NCI-H1930 (cell line): ENCODE data around the gene RASL12.
"Not testable (repeated sequence)": the region's sequence is repeated elsewhere in the genome, so short reads cannot be mapped to it uniquely, and the experiment has no call there.

Experiments used
- DNase-seq, 2 experiments: peaks; one replicate each; lab custom pipeline; 2025; lab: John Stamatoyannopoulos, UW

RASL12 gene

DNA sequence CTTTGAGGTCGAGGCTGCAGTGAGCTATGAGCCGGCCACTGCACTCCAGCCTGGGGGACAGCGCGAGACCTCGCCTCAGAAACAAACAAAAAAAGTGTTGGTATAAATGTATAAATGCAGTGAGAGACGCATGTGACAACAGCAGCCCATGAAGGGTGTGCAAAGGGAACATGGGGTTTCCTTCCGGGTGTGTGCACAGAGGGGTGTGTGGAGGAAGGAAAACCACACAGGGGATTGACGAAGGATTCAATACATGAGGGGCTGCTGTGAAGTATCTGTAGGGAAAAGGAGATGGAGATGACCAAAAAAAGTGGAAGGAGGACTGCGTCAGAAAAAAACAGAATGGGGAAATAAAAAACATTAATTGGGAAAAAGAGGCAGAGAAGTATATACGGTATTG, 39.5 kb downstream of the RASL12 start:
- no peak for DNase-seq

DNA sequence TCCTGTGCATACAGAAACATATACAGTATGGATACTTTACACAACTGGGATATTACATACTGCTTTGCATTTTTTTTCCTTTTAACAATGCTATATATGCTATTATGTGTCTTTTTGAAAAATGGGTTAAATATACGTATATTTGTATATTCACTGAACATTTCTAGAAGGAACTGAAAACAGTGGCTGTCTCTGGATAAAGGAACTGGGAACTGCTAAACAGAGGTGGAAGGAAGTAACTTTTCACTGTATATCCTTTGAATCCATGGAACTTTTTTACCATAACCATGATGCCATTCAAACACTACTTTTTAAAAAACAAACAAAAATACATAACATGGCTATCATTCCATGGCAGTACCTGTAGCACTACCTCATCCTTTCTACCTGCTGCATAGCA, 40.2 kb downstream of the RASL12 start:
- no peak for DNase-seq

GRCh38 chr15:65026756-65027155, 41.0 kb downstream of the RASL12 start:
- DNase-seq: no peak

GRCh38 chr15:65021488-65021887, 46.3 kb downstream of the RASL12 start:
- no peak for DNase-seq

- DNase-seq: no peak
Observed at GRCh38 chr15:65020419-65020818, 47.4 kb downstream of the RASL12 start.

- not testable (repeated sequence) for DNase-seq
Observed at GRCh38 chr15:65011198-65011597, 56.6 kb downstream of the RASL12 start.

DNA sequence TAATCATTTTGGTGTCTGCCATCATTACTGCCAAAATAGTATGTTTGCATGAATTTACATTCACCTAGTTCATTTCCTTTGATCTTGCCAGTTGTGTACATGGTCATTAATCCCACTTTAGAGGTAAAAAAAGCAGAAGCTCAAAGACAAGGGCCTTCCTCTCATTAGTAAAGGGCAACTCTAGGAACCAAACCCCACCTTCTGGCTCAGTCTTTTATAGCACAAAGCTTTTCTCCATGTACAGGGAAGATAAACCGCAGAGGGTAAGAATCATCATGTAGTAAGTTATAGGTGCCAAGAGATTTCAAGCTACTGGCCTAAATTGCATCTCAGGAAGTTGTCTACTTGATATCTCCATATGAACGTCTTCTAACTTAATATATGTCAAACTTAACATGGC, 58.8 kb downstream of the RASL12 start:
- no peak for DNase-seq

DNA sequence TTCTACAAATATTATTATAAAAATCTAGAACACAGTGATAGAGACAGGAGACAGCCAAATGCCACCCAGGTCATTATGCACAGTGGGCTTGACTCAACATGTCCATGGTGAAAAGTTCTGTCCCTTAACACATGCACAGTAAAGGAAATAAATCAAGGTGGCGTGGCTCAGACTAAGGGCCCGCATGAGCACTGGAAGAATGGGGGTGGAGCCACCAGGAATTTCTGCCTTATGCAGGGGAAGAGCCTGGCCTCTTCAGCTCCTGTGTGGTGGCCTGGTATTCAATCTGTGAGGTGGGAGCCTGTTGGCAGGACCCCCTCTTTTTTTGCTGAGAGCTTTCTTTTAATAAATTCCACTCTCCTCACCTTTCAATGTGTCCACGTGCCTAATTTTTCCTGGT, 60.9 kb downstream of the RASL12 start:
- no peak for DNase-seq

- DNase-seq: no peak
Observed at GRCh38 chr15:65004993-65005392, 62.8 kb downstream of the RASL12 start.
